ENCODE data around the gene C2orf81. TPM values are rescaled to one million over a fixed set of nuclear protein-coding genes. Genes with fewer than 3 reads are reported as not detected.
A peak's percentile ranks its signal among the peaks of the same experiment; 100 is the strongest.

The C2orf81 gene
- total and polyA plus RNA-seq, 8 donors = 1.7 to 3.5 (median 2.2) TPM; not detected in 3

DNA sequence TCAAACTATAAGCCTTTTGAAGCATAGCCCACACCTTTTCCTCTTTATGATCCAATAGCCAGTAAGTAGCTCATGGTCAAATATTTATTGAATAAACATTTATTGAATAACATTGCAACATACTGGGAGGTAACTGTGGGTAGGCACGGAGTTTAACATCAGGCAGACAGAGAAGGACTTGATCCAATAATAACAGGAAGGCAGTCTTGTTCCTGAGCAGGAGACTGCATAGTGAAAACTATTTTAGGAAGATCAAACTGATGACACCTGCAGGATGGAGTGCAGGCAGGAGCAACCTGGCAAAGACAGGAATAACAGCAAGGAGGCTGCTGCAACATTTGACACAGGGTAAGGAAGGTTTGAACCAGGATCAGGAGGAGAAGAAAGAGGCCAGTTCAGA lies 38.2 kb downstream of the C2orf81 start:
- peak overlapping the region; percentile 50 to 71 (median 65) for H3K27ac ChIP-seq

DNA sequence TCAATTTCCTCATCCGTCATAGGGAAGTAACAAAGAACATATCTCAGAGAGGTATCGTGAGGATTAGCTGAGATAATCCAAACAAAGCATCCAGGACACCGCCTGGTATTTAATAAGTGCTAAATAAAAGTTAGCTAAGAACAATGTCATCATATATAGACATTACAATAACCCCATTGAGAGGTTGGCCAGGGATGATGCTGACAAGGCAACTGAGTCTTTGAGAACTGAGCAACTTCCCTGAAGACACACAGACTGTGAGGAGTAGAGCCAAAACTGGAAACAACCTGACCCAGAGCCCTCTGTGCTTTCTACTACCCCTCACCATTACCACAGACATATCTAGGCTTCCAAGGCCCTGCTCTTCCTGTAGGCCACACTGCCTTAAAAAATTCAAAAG lies 39.7 kb downstream of the C2orf81 start:
- Histone ChIP-seq H3K4me3 (no peak overlapping the region), H3K36me3 (peaks cover 12 to 23% (median 15%) of the 10 kb centered on the region in 4 donors), H3K27me3 (no peaks in the 10 kb centered on the region), H3K27ac (no peak overlapping the region), H3K9me3 (no peaks in the 10 kb centered on the region), H3K4me1 (peaks cover 36 to 79% (median 63%) of the 10 kb centered on the region in 4 donors)
- TF ChIP-seq, protein P1, sequence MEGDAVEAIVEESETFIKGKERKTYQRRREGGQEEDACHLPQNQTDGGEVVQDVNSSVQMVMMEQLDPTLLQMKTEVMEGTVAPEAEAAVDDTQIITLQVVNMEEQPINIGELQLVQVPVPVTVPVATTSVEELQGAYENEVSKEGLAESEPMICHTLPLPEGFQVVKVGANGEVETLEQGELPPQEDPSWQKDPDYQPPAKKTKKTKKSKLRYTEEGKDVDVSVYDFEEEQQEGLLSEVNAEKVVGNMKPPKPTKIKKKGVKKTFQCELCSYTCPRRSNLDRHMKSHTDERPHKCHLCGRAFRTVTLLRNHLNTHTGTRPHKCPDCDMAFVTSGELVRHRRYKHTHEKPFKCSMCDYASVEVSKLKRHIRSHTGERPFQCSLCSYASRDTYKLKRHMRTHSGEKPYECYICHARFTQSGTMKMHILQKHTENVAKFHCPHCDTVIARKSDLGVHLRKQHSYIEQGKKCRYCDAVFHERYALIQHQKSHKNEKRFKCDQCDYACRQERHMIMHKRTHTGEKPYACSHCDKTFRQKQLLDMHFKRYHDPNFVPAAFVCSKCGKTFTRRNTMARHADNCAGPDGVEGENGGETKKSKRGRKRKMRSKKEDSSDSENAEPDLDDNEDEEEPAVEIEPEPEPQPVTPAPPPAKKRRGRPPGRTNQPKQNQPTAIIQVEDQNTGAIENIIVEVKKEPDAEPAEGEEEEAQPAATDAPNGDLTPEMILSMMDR (IDR thresholded peaks at IDR 0.05) = no peak
- TF ChIP-seq POLR2A (IDR thresholded peaks at IDR 0.05) = no peak
- no peak for TF ChIP-seq POLR2AphosphoS5 (IDR thresholded peaks at IDR 0.05)
- no peak for TF ChIP-seq EP300 (IDR thresholded peaks at IDR 0.05)
- no peak for DNase-seq
- WGBS, 5 donors = 86 to 97% (median 91%) methylated on average over 3 of the region's 3 CpGs
- intact Hi-C loops (cut with DNase I; ENCODE audit: low total_unique reads) = no loop called here

More for the DNA sequence above, 38.2 kb downstream of the C2orf81 start:
- Histone ChIP-seq H3K4me3 (no peak overlapping the region), H3K36me3 (peaks cover 0 to 10% (median under 1%) of the 10 kb centered on the region in 4 donors), H3K4me1 (peaks cover 36 to 92% (median 73%) of the 10 kb centered on the region in 4 donors), H3K9me3 (no peaks in the 10 kb centered on the region), H3K27me3 (no peaks in the 10 kb centered on the region)
- intact Hi-C loops (cut with DNase I; ENCODE audit: low total_unique reads) = no loop called here
- 8 to 34% (median 20%) methylated on average over 1 of the region's 1 CpG for WGBS, 5 donors
- peak in 1 of 2 donors; percentile 49 for DNase-seq
- TF ChIP-seq, protein P1 (IDR thresholded peaks at IDR 0.05) = no peak
- peak in 2 of 3 donors; percentile 49 to 58 for TF ChIP-seq POLR2AphosphoS5 (IDR thresholded peaks at IDR 0.05)

GRCh38 chr2:74379851-74380789 lies 41.3 kb downstream of the C2orf81 start, which contains the start of gene DCTN1:
Gene DCTN1 (minus strand): TSS chr2:74380311. CDS start chr2:74380037, 274 bp downstream.
- peaks cover 36 to 75% (median 57%) of the 10 kb centered on the region in 4 donors for H3K4me1 ChIP-seq
- H3K27ac ChIP-seq = peak within 1 kb of the TSS in 1 of 5 donors; percentile 63
- H3K9me3 ChIP-seq = no peaks in the 10 kb centered on the region
- intact Hi-C loops (cut with DNase I; ENCODE audit: low total_unique reads) = no loop called here
- 19 to 32% (median 28%) methylated on average over 12 to 14 of the region's 14 CpGs for WGBS, 5 donors
- peak within 1 kb of the TSS; percentile 36 to 47 (median 38) for H3K4me3 ChIP-seq
- H3K36me3 ChIP-seq = peaks cover 23 to 33% (median 28%) of the 10 kb centered on the region in 4 donors
- TF ChIP-seq POLR2A (IDR thresholded peaks at IDR 0.05) (no peak), POLR2AphosphoS5 (IDR thresholded peaks at IDR 0.05) (peak in 2 of 3 donors; percentile 8)
- H3K27me3 ChIP-seq = no peaks in the 10 kb centered on the region
- DNase-seq = peak; percentile 37 to 84

GRCh38 chr2:74378007-74378406 lies 43.4 kb downstream of the C2orf81 start:
- Histone ChIP-seq H3K36me3 (peaks cover 23 to 31% (median 26%) of the 10 kb centered on the region in 4 donors), H3K4me1 (peaks cover 29 to 76% (median 55%) of the 10 kb centered on the region in 4 donors), H3K27ac (no peak overlapping the region), H3K27me3 (no peaks in the 10 kb centered on the region), H3K9me3 (no peaks in the 10 kb centered on the region), H3K4me3 (no peak overlapping the region)
- no peak for DNase-seq
- intact Hi-C loops (cut with DNase I; ENCODE audit: low total_unique reads) = no loop called here
- TF ChIP-seq, protein P1 (IDR thresholded peaks at IDR 0.05) = no peak
- TF ChIP-seq POLR2AphosphoS5 (IDR thresholded peaks at IDR 0.05) = no peak
- TF ChIP-seq POLR2A (IDR thresholded peaks at IDR 0.05) = no peak
- 91 to 98% (median 95%) methylated on average over 10 of the region's 10 CpGs for whole genome bisulfite sequencing, 5 donors
